ENCODE results near the gene BBX.
"Not testable (repeated sequence)": the region's sequence is repeated elsewhere in the genome, so short reads cannot be mapped to it uniquely, and the experiment has no call there.

The BBX gene

DNA sequence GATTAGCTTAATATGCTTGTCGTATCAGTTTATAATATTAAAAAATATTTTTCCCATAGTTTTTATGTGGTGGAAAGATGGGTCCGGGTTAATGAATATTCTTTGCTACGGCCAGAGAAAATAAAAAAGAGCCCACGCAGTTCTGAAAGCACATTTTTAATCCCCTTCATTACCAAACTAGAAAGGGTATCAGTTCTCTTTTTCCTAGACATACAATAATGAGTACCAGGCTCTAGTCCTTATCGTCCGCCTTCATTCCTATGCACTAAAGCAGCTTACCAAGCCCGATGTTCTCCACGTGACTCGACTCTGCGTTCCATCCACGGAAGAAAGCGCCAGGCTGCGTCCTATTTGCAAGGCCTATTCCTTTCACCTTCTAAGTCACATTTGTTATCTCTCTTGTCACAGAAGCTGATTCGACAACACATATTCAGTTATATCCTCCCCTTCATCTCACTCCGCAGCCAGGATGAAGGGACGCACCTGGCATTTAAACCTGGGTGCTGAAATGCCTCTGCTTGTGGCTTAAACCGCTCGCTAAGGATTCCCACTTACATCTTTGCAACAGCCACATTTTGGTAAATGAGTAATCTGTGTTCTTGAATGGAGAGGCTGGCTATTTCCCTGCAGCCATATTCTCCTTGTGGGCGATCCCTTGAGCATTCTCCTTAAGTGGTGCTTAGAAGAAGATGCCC is 311.1 kb downstream of the BBX start:
- TF ChIP-seq, protein P1, sequence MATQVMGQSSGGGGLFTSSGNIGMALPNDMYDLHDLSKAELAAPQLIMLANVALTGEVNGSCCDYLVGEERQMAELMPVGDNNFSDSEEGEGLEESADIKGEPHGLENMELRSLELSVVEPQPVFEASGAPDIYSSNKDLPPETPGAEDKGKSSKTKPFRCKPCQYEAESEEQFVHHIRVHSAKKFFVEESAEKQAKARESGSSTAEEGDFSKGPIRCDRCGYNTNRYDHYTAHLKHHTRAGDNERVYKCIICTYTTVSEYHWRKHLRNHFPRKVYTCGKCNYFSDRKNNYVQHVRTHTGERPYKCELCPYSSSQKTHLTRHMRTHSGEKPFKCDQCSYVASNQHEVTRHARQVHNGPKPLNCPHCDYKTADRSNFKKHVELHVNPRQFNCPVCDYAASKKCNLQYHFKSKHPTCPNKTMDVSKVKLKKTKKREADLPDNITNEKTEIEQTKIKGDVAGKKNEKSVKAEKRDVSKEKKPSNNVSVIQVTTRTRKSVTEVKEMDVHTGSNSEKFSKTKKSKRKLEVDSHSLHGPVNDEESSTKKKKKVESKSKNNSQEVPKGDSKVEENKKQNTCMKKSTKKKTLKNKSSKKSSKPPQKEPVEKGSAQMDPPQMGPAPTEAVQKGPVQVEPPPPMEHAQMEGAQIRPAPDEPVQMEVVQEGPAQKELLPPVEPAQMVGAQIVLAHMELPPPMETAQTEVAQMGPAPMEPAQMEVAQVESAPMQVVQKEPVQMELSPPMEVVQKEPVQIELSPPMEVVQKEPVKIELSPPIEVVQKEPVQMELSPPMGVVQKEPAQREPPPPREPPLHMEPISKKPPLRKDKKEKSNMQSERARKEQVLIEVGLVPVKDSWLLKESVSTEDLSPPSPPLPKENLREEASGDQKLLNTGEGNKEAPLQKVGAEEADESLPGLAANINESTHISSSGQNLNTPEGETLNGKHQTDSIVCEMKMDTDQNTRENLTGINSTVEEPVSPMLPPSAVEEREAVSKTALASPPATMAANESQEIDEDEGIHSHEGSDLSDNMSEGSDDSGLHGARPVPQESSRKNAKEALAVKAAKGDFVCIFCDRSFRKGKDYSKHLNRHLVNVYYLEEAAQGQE (IDR thresholded peaks at IDR 0.05; ENCODE audit: insufficient replicate concordance, low read depth), result no peak
- TF ChIP-seq GABPA (IDR thresholded peaks at IDR 0.05; ENCODE audit: low read depth), result no peak
- TF ChIP-seq SPI1 (IDR thresholded peaks at IDR 0.05; ENCODE audit: borderline replicate concordance, low read depth), result no peak
- TF ChIP-seq POLR2AphosphoS5 (IDR thresholded peaks at IDR 0.05; ENCODE audit: low read depth), result no peak
- TF ChIP-seq, protein P2, sequence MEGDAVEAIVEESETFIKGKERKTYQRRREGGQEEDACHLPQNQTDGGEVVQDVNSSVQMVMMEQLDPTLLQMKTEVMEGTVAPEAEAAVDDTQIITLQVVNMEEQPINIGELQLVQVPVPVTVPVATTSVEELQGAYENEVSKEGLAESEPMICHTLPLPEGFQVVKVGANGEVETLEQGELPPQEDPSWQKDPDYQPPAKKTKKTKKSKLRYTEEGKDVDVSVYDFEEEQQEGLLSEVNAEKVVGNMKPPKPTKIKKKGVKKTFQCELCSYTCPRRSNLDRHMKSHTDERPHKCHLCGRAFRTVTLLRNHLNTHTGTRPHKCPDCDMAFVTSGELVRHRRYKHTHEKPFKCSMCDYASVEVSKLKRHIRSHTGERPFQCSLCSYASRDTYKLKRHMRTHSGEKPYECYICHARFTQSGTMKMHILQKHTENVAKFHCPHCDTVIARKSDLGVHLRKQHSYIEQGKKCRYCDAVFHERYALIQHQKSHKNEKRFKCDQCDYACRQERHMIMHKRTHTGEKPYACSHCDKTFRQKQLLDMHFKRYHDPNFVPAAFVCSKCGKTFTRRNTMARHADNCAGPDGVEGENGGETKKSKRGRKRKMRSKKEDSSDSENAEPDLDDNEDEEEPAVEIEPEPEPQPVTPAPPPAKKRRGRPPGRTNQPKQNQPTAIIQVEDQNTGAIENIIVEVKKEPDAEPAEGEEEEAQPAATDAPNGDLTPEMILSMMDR (IDR thresholded peaks at IDR 0.05; ENCODE audit: insufficient read depth, low read length), result no peak
- Histone ChIP-seq H3K27me3 (ENCODE audit: insufficient read depth, poor library complexity, severe bottlenecking) (no peaks in the 10 kb centered on the region), H3K4me3 (replicated peaks; ENCODE audit: insufficient read depth, low read length) (no peak overlapping the region), H3K27ac (replicated peaks) (no peak overlapping the region)
- no peak for DNase-seq (ENCODE audit: low read depth in 1 of 2, low spot score in 1 of 2)

DNA sequence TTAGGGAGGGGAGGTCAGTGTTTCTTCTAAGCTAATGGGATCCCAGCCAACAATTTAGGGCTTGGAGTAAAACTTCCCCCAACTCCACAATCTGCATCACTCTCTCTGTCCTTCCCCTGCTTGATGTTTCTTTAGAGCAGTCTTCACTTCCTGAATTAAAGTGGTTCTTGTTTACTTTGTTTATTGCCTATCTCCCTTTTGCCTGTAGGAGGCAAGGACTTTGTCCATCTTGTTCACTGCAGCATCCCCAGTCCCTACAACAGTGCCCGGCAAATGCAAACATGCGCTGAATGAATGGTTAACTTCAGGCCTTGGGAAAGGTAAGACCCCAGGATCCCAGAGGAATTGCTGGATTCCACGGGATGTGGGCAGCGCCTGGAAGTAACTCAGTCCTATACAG is 312.2 kb downstream of the BBX start:
- DNase-seq (ENCODE audit: low read depth in 1 of 2, low spot score in 1 of 2); H3K27me3 ChIP-seq (ENCODE audit: insufficient read depth, poor library complexity, severe bottlenecking); H3K4me3 ChIP-seq (replicated peaks; ENCODE audit: insufficient read depth, low read length); H3K27ac ChIP-seq (replicated peaks): not testable (repeated sequence)

DNA sequence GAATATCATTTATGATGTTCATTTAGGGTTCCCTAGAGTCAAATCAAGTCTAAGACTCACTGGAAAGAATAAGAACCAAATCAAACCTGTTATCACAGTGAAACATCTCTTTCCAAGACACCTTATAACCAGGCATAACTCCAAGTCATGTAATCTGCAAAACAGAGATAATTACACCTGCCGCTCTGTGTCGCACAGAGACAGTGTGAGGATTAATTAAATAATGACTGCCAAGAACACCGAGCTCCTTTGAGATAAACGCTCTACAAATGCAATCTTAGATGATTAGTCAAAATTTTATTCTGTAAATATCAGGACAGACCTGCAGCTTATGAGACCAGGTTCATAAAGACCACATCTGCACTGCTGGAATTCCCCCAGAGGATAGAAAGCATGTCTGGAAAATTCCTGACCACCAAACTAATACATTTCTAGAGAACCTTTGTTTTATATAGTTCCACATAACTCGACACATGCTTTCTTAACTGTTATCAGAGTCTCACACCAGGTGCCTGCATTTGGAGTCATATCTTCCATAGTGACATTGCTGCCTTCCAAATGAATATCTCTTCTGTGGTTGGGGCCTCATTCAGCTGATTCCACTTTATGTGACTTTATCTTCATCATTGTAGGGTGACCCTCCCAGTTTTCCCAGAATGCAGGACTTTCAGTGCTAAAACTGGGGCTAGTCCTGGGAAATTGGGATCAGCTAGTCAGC is 315.3 kb downstream of the BBX start:
- H3K4me3 ChIP-seq (replicated peaks; ENCODE audit: insufficient read depth, low read length), result no peak overlapping the region
- TF ChIP-seq GABPA (IDR thresholded peaks at IDR 0.05; ENCODE audit: low read depth) (no peak), SPI1 (IDR thresholded peaks at IDR 0.05; ENCODE audit: borderline replicate concordance, low read depth) (no peak), POLR2AphosphoS5 (IDR thresholded peaks at IDR 0.05; ENCODE audit: low read depth) (no peak)
- TF ChIP-seq, protein P1 (IDR thresholded peaks at IDR 0.05; ENCODE audit: insufficient replicate concordance, low read depth), result no peak
- TF ChIP-seq, protein P2 (IDR thresholded peaks at IDR 0.05; ENCODE audit: insufficient read depth, low read length), result no peak
- DNase-seq (ENCODE audit: low read depth in 1 of 2, low spot score in 1 of 2), result no peak
- H3K27ac ChIP-seq (replicated peaks), result no peak overlapping the region
- no peaks in the 10 kb centered on the region for H3K27me3 ChIP-seq (ENCODE audit: insufficient read depth, poor library complexity, severe bottlenecking)

DNA sequence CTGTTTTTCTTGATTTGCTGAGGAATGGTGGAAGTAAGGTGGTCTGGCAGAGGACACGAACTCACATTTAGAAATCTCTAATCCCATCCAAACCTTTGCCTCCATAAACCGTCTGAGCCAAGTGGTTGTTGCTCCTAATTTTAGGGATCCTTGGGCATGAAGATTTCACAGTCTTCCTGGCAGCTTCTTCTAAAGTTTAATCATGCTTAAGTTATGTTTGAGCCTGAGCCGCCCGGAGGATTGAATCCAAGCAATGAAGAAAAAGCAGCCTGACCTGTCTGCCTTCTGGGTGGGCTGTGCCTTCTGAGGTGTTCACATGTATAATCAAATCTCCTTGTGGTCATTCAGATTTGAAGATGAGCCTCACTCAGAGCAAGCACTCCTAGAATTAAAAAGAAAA is 319.1 kb downstream of the BBX start:
- Histone ChIP-seq H3K27ac (replicated peaks) (no peak overlapping the region), H3K4me3 (replicated peaks; ENCODE audit: insufficient read depth, low read length) (no peak overlapping the region), H3K27me3 (ENCODE audit: insufficient read depth, poor library complexity, severe bottlenecking) (no peaks in the 10 kb centered on the region)
- TF ChIP-seq, protein P2 (IDR thresholded peaks at IDR 0.05; ENCODE audit: insufficient read depth, low read length), result no peak
- TF ChIP-seq GABPA (IDR thresholded peaks at IDR 0.05; ENCODE audit: low read depth), result no peak
- TF ChIP-seq SPI1 (IDR thresholded peaks at IDR 0.05; ENCODE audit: borderline replicate concordance, low read depth), result no peak
- no peak for TF ChIP-seq POLR2AphosphoS5 (IDR thresholded peaks at IDR 0.05; ENCODE audit: low read depth)
- TF ChIP-seq, protein P1 (IDR thresholded peaks at IDR 0.05; ENCODE audit: insufficient replicate concordance, low read depth), result no peak
- DNase-seq (ENCODE audit: low read depth in 1 of 2, low spot score in 1 of 2), result no peak
